Glutamatergic neuron (in vitro differentiated cells): ENCODE data around the gene KCNK5. TPM values are rescaled to one million over a fixed set of nuclear protein-coding genes. Genes with fewer than 3 reads are reported as not detected.

Source experiments
- DNase-seq: peaks from one replicate; pipeline ENCODE4 v3.0.0; 2022
- H3K27ac Mint-ChIP-seq: one replicate; pipeline ENCODE4 v1.8.0; 2020; ENCODE audit warnings: mild to moderate bottlenecking, mixed read lengths, inconsistent platforms; ENCODE audit not compliant: unreplicated experiment
- H3K27me3 Mint-ChIP-seq: one replicate; pipeline ENCODE4 v1.8.0; 2020; ENCODE audit warnings: mild to moderate bottlenecking, moderate library complexity, mixed read lengths, inconsistent platforms; ENCODE audit not compliant: unreplicated experiment
- H3K36me3 Mint-ChIP-seq: one replicate; pipeline ENCODE4 v1.8.0; 2020; ENCODE audit warnings: mild to moderate bottlenecking, mixed read lengths, inconsistent platforms; ENCODE audit not compliant: unreplicated experiment
- H3K4me1 Mint-ChIP-seq: one replicate; pipeline ENCODE4 v1.8.0; 2020; ENCODE audit warnings: mild to moderate bottlenecking, low read depth, mixed read lengths, inconsistent platforms; ENCODE audit not compliant: unreplicated experiment
- H3K4me3 Mint-ChIP-seq: one replicate; pipeline ENCODE4 v1.8.0; 2020; ENCODE audit warnings: mild to moderate bottlenecking, mixed read lengths, inconsistent platforms; ENCODE audit not compliant: unreplicated experiment
- H3K9me3 Mint-ChIP-seq: one replicate; pipeline ENCODE4 v1.8.0; 2020; ENCODE audit warnings: mild to moderate bottlenecking, moderate library complexity, mixed read lengths, inconsistent platforms; ENCODE audit not compliant: unreplicated experiment
- CTCF ChIP-seq: fragments of 200-600 bp; sonication (generic); IDR thresholded peaks from one replicate; pipeline ENCODE4 v1.5.0; 2021; ENCODE audit not compliant: partially characterized antibody, unreplicated experiment
- total RNA-seq: library from RNA; stranded (reverse); fragmentation: NEBNext Ultra II Directional; extraction: Animal tissue kit (Norgen Biotek cat#: 25700); gene quantifications from one replicate; pipeline ENCODE4 v1.2.1, GENCODE V29; 2021; ENCODE audit not compliant: unreplicated experiment

Gene KCNK5
- total RNA-seq, 1 donor from 2014 or later = 0.71 TPM

GRCh38 chr6:39236742-39237141, 7.5 kb upstream of the KCNK5 start:
- peaks cover 1% of the 10 kb centered on the region for H3K27me3 Mint-ChIP-seq
- DNase-seq = no peak
- no peak for TF ChIP-seq CTCF
- no peaks in the 10 kb centered on the region for H3K9me3 Mint-ChIP-seq
- H3K27ac Mint-ChIP-seq = no peak overlapping the region
- peaks cover 1% of the 10 kb centered on the region for H3K4me1 Mint-ChIP-seq
- no peak overlapping the region for H3K4me3 Mint-ChIP-seq
- no peaks in the 10 kb centered on the region for H3K36me3 Mint-ChIP-seq

GRCh38 chr6:39233333-39233732, 4.1 kb upstream of the KCNK5 start:
- Mint-ChIP-seq H3K27me3 (peaks cover 3% of the 10 kb centered on the region), H3K4me3 (no peak overlapping the region), H3K4me1 (peaks cover 4% of the 10 kb centered on the region), H3K36me3 (no peaks in the 10 kb centered on the region), H3K27ac (no peak overlapping the region), H3K9me3 (no peaks in the 10 kb centered on the region)
- no peak for DNase-seq
- TF ChIP-seq CTCF = no peak

DNA sequence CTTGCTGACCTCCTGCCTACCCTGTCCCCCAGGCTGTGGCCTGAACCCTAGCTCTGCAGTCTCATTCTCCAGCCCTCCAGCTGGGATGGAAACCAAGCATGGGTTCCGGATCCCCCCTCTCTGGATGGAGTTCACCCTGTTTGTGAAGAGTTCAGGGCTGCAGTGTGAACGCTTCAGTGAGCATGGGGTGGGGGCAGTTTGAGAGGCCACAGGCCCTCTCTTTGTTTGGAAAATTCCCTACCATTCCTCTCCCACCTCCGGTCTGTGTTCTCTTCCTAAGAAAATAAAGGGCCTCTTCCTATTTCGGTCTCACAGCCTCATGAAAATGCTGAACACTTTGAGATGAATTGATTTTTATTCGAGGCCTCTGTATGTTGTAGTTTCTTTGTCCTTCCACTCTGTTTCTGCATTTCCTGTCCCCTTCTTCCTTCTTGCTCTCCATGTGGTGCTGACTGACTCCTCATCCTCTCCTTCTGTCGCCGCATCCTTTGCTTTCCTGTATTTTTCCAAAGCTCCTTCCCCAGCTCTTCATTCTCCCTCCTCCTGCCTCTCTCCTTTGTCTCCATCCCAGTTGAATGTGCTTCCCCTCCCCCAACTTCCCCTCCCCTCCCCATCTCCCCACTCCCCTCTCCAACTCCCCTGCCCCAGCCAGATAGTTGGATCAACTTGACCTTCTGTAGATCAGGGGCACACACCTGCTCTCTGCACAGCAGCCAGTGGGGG, 2.4 kb upstream of the KCNK5 start:
- Mint-ChIP-seq H3K4me1 (peaks cover 4% of the 10 kb centered on the region), H3K4me3 (no peak overlapping the region), H3K9me3 (no peaks in the 10 kb centered on the region), H3K27me3 (peaks cover 8% of the 10 kb centered on the region), H3K27ac (peak overlapping the region; percentile 83), H3K36me3 (no peaks in the 10 kb centered on the region)
- no peak for TF ChIP-seq CTCF
- DNase-seq = no peak

- no peaks in the 10 kb centered on the region for H3K36me3 Mint-ChIP-seq
- H3K4me1 Mint-ChIP-seq = peaks cover 4% of the 10 kb centered on the region
- TF ChIP-seq CTCF = no peak
- no peak overlapping the region for H3K4me3 Mint-ChIP-seq
- peaks cover 8% of the 10 kb centered on the region for H3K27me3 Mint-ChIP-seq
- no peak overlapping the region for H3K27ac Mint-ChIP-seq
- no peak for DNase-seq
- no peaks in the 10 kb centered on the region for H3K9me3 Mint-ChIP-seq
Observed at GRCh38 chr6:39230654-39231035, 1.4 kb upstream of the KCNK5 start.

DNA sequence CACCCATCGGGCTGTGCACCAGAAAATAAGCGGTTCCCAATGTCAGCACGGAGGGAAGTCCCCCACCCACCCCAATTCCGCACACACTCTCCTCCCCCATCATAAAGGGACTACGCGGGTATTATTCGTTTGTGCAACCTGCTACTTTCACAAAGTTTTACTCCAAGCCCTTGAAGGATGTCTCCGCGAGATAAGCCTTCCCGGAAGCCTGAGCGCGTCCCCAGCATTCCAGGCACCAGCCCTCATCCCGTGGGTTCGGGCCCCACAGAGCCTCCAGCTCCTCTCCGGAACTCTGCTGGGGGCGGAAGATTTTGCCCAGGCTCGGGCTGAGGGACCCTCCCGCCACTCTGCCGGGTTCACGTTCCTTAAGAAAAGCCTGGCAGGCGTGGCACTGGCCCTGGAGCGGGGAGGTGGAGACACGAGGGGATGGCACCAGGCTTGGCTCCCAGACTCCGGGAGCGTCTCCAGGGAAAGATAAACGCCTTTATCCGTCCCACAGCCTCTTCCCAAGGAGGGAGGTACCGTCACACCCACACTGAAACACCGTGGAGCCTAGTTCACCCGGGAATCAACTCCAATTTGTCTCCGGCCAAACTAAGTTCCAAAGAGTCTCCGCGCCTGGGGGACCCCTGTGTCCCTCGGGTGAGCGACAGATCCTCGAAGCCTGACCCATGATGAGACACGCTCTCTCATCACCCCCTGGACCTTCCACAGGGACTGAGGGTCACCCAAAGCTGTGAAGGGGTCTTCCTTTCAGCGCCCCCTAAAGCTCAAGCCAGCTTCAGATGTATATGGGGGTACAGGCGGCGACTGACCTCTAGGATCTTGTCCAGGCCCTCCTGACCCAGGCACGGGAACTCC, 934 bp downstream of the KCNK5 start:
- H3K9me3 Mint-ChIP-seq = peaks cover 1% of the 10 kb centered on the region
- peak overlapping the region; percentile 61 for H3K4me3 Mint-ChIP-seq
- no peak for DNase-seq
- no peak for TF ChIP-seq CTCF
- peaks cover 8% of the 10 kb centered on the region for H3K27me3 Mint-ChIP-seq
- H3K27ac Mint-ChIP-seq = no peak overlapping the region
- no peaks in the 10 kb centered on the region for H3K36me3 Mint-ChIP-seq
- H3K4me1 Mint-ChIP-seq = peaks cover 13% of the 10 kb centered on the region
